KMS-11 (cell line): ENCODE data around the gene IGF1.
"Not testable (repeated sequence)": the region's sequence is repeated elsewhere in the genome, so short reads cannot be mapped to it uniquely, and the experiment has no call there.

Experiments
- H2AFZ ChIP-seq: fragments of 200-600 bp; sonication (generic); 2 replicates; pipeline ENCODE4 v1.6.1; 2016; ENCODE audit warnings: antibody characterized with exemption, mixed run types, low read depth
- H3K27ac ChIP-seq: fragments of 200-600 bp; sonication (generic); 2 replicates; pipeline ENCODE4 v1.6.1; 2016; ENCODE audit warnings: mild to moderate bottlenecking, mixed run types
- H3K27me3 ChIP-seq: fragments of 200-600 bp; sonication (generic); 2 replicates; pipeline ENCODE4 v1.6.1; 2017; ENCODE audit warnings: mild to moderate bottlenecking, low read depth, mixed run types, moderate library complexity; ENCODE audit not compliant: insufficient read depth
- H3K36me3 ChIP-seq: fragments of 200-600 bp; sonication (generic); 2 replicates; pipeline ENCODE4 v1.6.1; 2017; ENCODE audit warnings: mild to moderate bottlenecking, mixed run types; ENCODE audit not compliant: insufficient read depth
- H3K4me1 ChIP-seq: fragments of 200-600 bp; sonication (generic); 2 replicates; pipeline ENCODE4 v1.6.1; 2016; ENCODE audit warnings: mild to moderate bottlenecking, low read depth, mixed run types; ENCODE audit not compliant: poor library complexity, severe bottlenecking
- H3K4me2 ChIP-seq: fragments of 200-600 bp; sonication (generic); 2 replicates; pipeline ENCODE4 v1.7.0; 2016; ENCODE audit warnings: mild to moderate bottlenecking, mixed run types
- H3K4me3 ChIP-seq: fragments of 200-600 bp; sonication (generic); IDR thresholded peaks from 2 replicates; pipeline ENCODE4 v1.6.1; 2017; ENCODE audit warnings: low read depth, low read length, mixed read lengths; ENCODE audit not compliant: insufficient read depth
- H3K79me2 ChIP-seq: fragments of 200-600 bp; sonication (generic); 2 replicates; pipeline ENCODE4 v1.6.1; 2016; ENCODE audit warnings: low read depth, mixed run types; ENCODE audit not compliant: insufficient read depth
- H3K9ac ChIP-seq: fragments of 200-600 bp; sonication (generic); 2 replicates; pipeline ENCODE4 v1.6.1; 2016; ENCODE audit warnings: mild to moderate bottlenecking, mixed run types
- H4K20me1 ChIP-seq: fragments of 200-600 bp; sonication (generic); 2 replicates; pipeline ENCODE4 v1.6.1; 2016; ENCODE audit warnings: mild to moderate bottlenecking, mixed run types; ENCODE audit not compliant: insufficient read depth
- TF ChIP-seq, protein P1 (sequence below): fragments of 200-600 bp; sonication (generic); conservative IDR thresholded peaks from 2 replicates; pipeline ENCODE4 v1.6.1; 2017; ENCODE audit warnings: low read depth, mild to moderate bottlenecking, antibody characterized with exemption, low read length, moderate library complexity, mixed read lengths

Gene IGF1

GRCh38 chr12:102369876-102370275 is 110.5 kb downstream of the IGF1 start:
- H3K27ac ChIP-seq: no peak overlapping the region
- no peaks in the 10 kb centered on the region for H3K79me2 ChIP-seq
- H4K20me1 ChIP-seq: no peaks in the 10 kb centered on the region
- H3K4me1 ChIP-seq: no peaks in the 10 kb centered on the region
- H3K36me3 ChIP-seq: no peaks in the 10 kb centered on the region
- no peak overlapping the region for H3K4me2 ChIP-seq
- no peak overlapping the region for H3K9ac ChIP-seq
- no peak overlapping the region for H3K4me3 ChIP-seq
- no peak overlapping the region for H2AFZ ChIP-seq
- TF ChIP-seq, protein P1, sequence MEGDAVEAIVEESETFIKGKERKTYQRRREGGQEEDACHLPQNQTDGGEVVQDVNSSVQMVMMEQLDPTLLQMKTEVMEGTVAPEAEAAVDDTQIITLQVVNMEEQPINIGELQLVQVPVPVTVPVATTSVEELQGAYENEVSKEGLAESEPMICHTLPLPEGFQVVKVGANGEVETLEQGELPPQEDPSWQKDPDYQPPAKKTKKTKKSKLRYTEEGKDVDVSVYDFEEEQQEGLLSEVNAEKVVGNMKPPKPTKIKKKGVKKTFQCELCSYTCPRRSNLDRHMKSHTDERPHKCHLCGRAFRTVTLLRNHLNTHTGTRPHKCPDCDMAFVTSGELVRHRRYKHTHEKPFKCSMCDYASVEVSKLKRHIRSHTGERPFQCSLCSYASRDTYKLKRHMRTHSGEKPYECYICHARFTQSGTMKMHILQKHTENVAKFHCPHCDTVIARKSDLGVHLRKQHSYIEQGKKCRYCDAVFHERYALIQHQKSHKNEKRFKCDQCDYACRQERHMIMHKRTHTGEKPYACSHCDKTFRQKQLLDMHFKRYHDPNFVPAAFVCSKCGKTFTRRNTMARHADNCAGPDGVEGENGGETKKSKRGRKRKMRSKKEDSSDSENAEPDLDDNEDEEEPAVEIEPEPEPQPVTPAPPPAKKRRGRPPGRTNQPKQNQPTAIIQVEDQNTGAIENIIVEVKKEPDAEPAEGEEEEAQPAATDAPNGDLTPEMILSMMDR: no peak
- H3K27me3 ChIP-seq: no peaks in the 10 kb centered on the region

GRCh38 chr12:102365365-102365764 is 115.0 kb downstream of the IGF1 start:
- no peaks in the 10 kb centered on the region for H4K20me1 ChIP-seq
- H3K4me3 ChIP-seq: no peak overlapping the region
- H3K9ac ChIP-seq: no peak overlapping the region
- H3K4me2 ChIP-seq: no peak overlapping the region
- no peaks in the 10 kb centered on the region for H3K36me3 ChIP-seq
- H2AFZ ChIP-seq: no peak overlapping the region
- H3K4me1 ChIP-seq: no peaks in the 10 kb centered on the region
- no peak overlapping the region for H3K27ac ChIP-seq
- H3K27me3 ChIP-seq: no peaks in the 10 kb centered on the region
- H3K79me2 ChIP-seq: no peaks in the 10 kb centered on the region
- TF ChIP-seq, protein P1: no peak

DNA sequence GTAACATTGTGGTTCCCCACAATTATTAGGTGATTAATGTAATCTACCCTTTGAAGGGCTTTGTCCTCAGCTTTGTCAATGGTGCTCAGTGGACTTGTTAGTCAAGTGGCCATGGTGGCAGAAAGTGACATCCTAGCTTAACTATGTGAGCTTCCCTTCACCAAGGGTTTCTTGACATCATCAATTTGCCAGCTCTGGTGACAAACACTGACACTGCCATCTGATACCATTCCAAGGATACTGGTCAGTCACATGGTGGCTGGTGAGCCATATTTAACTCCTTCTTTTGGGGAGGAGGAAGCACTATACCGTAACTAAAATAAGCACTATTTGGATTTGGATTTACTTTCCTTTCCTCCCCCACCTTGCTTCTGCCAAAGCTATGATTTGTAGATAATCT is 115.7 kb downstream of the IGF1 start:
- TF ChIP-seq, protein P1: no peak
- no peak overlapping the region for H3K9ac ChIP-seq
- H3K36me3 ChIP-seq: no peaks in the 10 kb centered on the region

DNA sequence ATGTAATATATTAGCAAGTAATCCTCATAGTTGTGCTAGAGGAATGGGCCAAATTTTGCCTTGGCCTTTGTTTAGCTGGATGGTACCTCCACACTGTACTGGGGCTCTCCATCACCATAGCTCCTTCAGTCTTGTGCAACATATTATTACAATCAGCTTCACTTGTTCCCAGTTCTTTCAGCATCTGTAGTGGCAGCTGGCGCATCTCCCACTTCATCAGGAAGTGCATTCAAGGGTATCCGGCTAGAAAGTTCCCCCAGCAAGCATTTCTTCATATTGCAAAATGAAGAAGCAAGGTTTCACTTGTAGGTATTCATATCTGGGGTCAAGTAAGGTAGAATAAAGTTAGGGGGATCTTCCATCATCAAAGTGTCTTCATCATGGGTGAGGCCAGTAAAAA is 123.7 kb downstream of the IGF1 start:
- Histone ChIP-seq H3K9ac (no peak overlapping the region), H4K20me1 (no peaks in the 10 kb centered on the region), H3K4me2 (no peak overlapping the region), H3K4me3 (no peak overlapping the region), H3K4me1 (no peaks in the 10 kb centered on the region), H3K27ac (no peak overlapping the region), H2AFZ (no peak overlapping the region), H3K27me3 (no peaks in the 10 kb centered on the region), H3K79me2 (no peaks in the 10 kb centered on the region), H3K36me3 (no peaks in the 10 kb centered on the region)
- TF ChIP-seq, protein P1: no peak

More for the DNA sequence above, 115.7 kb downstream of the IGF1 start:
- Histone ChIP-seq H3K27me3 (no peaks in the 10 kb centered on the region), H3K4me2 (no peak overlapping the region), H3K4me1 (no peaks in the 10 kb centered on the region), H2AFZ (no peak overlapping the region), H3K27ac (no peak overlapping the region), H4K20me1 (no peaks in the 10 kb centered on the region), H3K79me2 (no peaks in the 10 kb centered on the region), H3K4me3 (no peak overlapping the region)

DNA sequence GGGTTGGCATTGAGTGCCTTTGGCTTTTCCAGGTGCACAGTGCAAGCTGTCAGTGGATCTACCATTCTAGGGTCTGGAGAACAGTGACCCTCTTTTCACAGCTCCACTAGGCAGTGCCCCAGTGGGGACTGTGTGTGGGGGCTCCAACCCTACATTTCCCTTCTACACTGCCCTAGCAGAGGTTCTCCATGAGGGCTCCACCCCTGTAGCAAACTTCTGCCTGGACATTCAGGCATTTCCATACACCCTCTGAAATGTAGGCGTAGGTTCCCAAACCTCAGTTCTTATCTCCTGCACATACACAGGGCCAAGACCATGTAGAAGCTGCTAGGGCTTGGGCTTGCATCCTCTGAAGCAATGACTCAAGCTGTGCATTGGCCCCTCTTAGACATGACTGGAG is 126.1 kb downstream of the IGF1 start:
- not testable (repeated sequence) for H3K4me3 ChIP-seq, H4K20me1 ChIP-seq, H3K27me3 ChIP-seq, H2AFZ ChIP-seq, H3K9ac ChIP-seq, H3K4me1 ChIP-seq, H3K79me2 ChIP-seq, H3K27ac ChIP-seq, H3K36me3 ChIP-seq, H3K4me2 ChIP-seq
